K562 (cell line): ENCODE measurements around the gene ZNF628. TPM values are rescaled to one million over a fixed set of nuclear protein-coding genes. Genes with fewer than 3 reads are reported as not detected.
A peak's percentile ranks its signal among the peaks of the same experiment; 100 is the strongest.

Experiments used
- DDX20 ChIP-seq: fragments of 450-650 bp; IDR thresholded peaks from 2 replicates; pipeline ENCODE4 v1.6.1; 2016; ENCODE audit warnings: missing genetic modification characterization, low read depth, mild to moderate bottlenecking, missing compliant biosample characterization, moderate library complexity
- E2F8 ChIP-seq: fragments of 450-650 bp; IDR thresholded peaks from 2 replicates; pipeline ENCODE4 v1.7.1; 2018; ENCODE audit warnings: mild to moderate bottlenecking, low read depth; ENCODE audit not compliant: partially characterized antibody
- JUN ChIP-seq, 2 experiments: sonication (generic) in 1 of 2; formaldehyde crosslinking in 1 of 2; IDR thresholded peaks; 2 replicates each; pipeline versions ENCODE4 v1.6.1 to v1.8.0; 2012 to 2022; ENCODE audit warnings: borderline replicate concordance in 2 of 2, mild to moderate bottlenecking in 2 of 2, improper control_type of control experiment in 1 of 2, low read depth in 1 of 2, low read length in 1 of 2, missing genetic modification reagents in 1 of 2
- MEIS2 ChIP-seq: fragments of 450-650 bp; IDR thresholded peaks from 2 replicates; pipeline ENCODE4 v1.6.1; 2014; ENCODE audit warnings: mild to moderate bottlenecking; ENCODE audit not compliant: partially characterized antibody
- MTF1 ChIP-seq: fragments of 250-450 bp; sonication (Bioruptor Pico); IDR thresholded peaks from 2 replicates; pipeline ENCODE4 v1.9.0; 2021; ENCODE audit warnings: moderate library complexity, mild to moderate bottlenecking, inconsistent platforms, borderline replicate concordance
- SAFB2 ChIP-seq: fragments of 200-400 bp; formaldehyde crosslinking; IDR thresholded peaks from 2 replicates; pipeline ENCODE4 v1.6.1; 2018; ENCODE audit warnings: borderline replicate concordance, low read length, low read depth, moderate library complexity; ENCODE audit not compliant: severe bottlenecking
- ZBTB1 ChIP-seq: sonication (generic); formaldehyde crosslinking; IDR thresholded peaks from 2 replicates; pipeline ENCODE4 v1.8.1; 2023; ENCODE audit warnings: missing genetic modification reagents, low read depth, mild to moderate bottlenecking, borderline replicate concordance
- ZBTB34 ChIP-seq: fragments of 250-450 bp; sonication (Bioruptor Pico); IDR thresholded peaks from 2 replicates; pipeline ENCODE4 v1.8.0; 2021; ENCODE audit warnings: mild to moderate bottlenecking, moderate library complexity
- ZBTB9 ChIP-seq: fragments of 450-650 bp; formaldehyde crosslinking; IDR thresholded peaks from 2 replicates; pipeline ENCODE4 v1.4.0; 2020; ENCODE audit warnings: mild to moderate bottlenecking, moderate library complexity
- ZKSCAN8 ChIP-seq: fragments of 200-800 bp; sonication (Bioruptor generic); IDR thresholded peaks from 2 replicates; pipeline ENCODE4 v1.6.1; 2016; ENCODE audit warnings: missing genetic modification characterization, missing compliant biosample characterization
- ZMIZ1 ChIP-seq, 2 experiments: fragments of 150-350 bp in 1 of 2; IDR thresholded peaks; 2 replicates each; pipeline ENCODE4 v1.6.1; 2012 to 2016; ENCODE audit warnings: low read depth in 2 of 2, low read length in 2 of 2, mild to moderate bottlenecking in 1 of 2, moderate library complexity in 1 of 2
- ZNF121 ChIP-seq: sonication (generic); formaldehyde crosslinking; conservative IDR thresholded peaks from 2 replicates; pipeline ENCODE4 v1.8.0; 2022; ENCODE audit warnings: missing genetic modification reagents
- ZNF133 ChIP-seq: fragments of 250-450 bp; sonication (Bioruptor Pico); IDR thresholded peaks from 2 replicates; pipeline ENCODE4 v1.4.0; 2020; ENCODE audit warnings: mild to moderate bottlenecking
- ZNF280A ChIP-seq: fragments of 450-650 bp; IDR thresholded peaks from 2 replicates; pipeline ENCODE4 v1.6.1; 2018; ENCODE audit warnings: mild to moderate bottlenecking, low read depth; ENCODE audit not compliant: partially characterized antibody
- ZNF316 ChIP-seq: fragments of 450-650 bp; IDR thresholded peaks from 2 replicates; pipeline ENCODE4 v1.6.1; 2016
- polyA plus RNA-seq, 8 experiments: library from polyadenylated mRNA; depleted of rRNA in 4 of 8; stranded (reverse) in 5 of 8; unstranded in 3 of 8; fragments of >200 nt; fragmentation: Nextera tagmentation in 2 of 8; fragmentation: Illumina TruSeq in 1 of 8; extraction: Ambion mirVana in 2 of 8; extraction: Trizol in 1 of 8; gene quantifications; 2 replicates each; pipeline versions ENCODE4 v1.2.1 to v1.2.3, GENCODE V29; 2011 to 2014; ENCODE audit warnings: inconsistent platforms in 1 of 8, missing spikeins in 1 of 8
- total RNA-seq, 7 experiments: library from RNA; depleted of rRNA in 6 of 7; stranded (reverse); fragments of >200 nt in 6 of 7; fragmentation: Illumina TruSeq in 2 of 7; extraction: Trizol in 2 of 7; gene quantifications; 2 replicates each; pipeline versions ENCODE4 v1.2.1 to v1.2.3, GENCODE V29; 2011 to 2021; ENCODE audit warnings: low replicate concordance in 1 of 7

Gene ZNF628
- total and polyA plus RNA-seq, 9 of the 15 experiments (the other 6 are each of a cell fraction or from before 2014, with no cell fraction given): 0.13 to 13.6 (median 2.2) TPM; not detected in 3

- TF ChIP-seq DDX20 (tag) (no peak), ZBTB34 (no peak), MTF1 (CRISPR knock-in tag) (no peak), ZBTB9 (CRISPR knock-in tag) (peak; percentile 47), JUN (IDR thresholded peaks at IDR 0.05; ENCODE audit: borderline replicate concordance, low read depth, low read length) (no peak; the same call in 1 of the 2 replicates), JUN (CRISPR knock-in tag; IDR thresholded peaks at IDR 0.05; ENCODE audit: borderline replicate concordance) (0 out of 2 replicates have a peak, but pooled peaks have one; percentile 67), ZNF133 (CRISPR knock-in tag) (no peak), ZNF316 (no peak), ZMIZ1 (IDR thresholded peaks at IDR 0.05; ENCODE audit: low read depth in 2 of 2, low read length in 2 of 2) (0 out of 4 replicates have a peak, but pooled peaks of 1 of the 2 experiments have one; percentile 49), ZNF121 (CRISPR knock-in tag) (no peak), E2F8 (no peak), ZNF280A (no peak), SAFB2 (no peak), MEIS2 (no peak), ZKSCAN8 (no peak), ZBTB1 (CRISPR knock-in tag) (no peak)
Measured at GRCh38 chr19:55476100-55476775, at the start of gene ZNF628 (continued).
